Measurements from ENCODE around the gene KIR3DL2.
"Not testable (repeated sequence)": the region's sequence is repeated elsewhere in the genome, so short reads cannot be mapped to it uniquely, and the experiment has no call there.

The KIR3DL2 gene

DNA sequence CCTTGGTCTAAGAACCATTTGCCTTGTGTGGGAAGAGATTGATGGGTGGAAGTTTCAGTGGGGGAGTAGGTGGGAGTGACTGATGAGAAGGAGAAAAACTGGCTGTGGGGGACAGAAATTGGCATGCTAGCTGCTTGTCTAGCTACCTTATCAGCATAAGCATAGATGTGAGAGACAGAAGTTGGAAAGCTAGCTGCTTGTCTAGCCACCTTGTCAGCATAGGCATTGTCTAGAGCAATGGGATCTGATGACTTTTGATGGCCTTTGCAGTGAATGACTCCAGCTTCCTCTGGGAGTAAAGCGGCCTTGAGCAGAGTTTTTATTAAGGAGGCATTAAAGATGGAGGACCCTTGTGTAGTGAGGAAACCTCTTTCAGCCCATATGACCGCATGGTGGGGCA is 45.8 kb downstream of the KIR3DL2 start:
- H3K4me3 ChIP-seq (ENCODE audit: low read length), result no peak overlapping the region
- TF ChIP-seq ZNF274 (IDR thresholded peaks at IDR 0.05; ENCODE audit: low read depth, low read length), result no peak

DNA sequence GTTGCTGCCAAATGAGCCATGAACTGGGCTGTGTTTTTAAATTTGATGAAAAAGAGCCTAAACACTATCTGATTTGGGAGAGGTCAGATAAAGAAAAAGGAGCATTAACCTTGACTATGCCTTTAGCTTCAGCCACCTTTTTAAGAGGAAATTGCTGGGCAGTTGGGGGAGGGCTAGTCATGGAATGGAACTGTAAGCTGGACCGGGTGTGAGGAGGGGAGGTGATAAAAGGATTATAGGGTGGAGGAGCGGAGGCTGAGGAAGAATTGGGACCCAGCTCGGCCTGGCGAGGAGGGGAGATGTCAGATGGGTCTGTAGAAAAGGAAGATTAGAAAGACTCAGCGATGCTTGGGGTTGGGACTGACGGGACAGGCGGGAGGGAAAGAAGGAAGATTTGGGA is 48.4 kb downstream of the KIR3DL2 start:
- H3K4me3 ChIP-seq (ENCODE audit: low read length), result not testable (repeated sequence)

DNA sequence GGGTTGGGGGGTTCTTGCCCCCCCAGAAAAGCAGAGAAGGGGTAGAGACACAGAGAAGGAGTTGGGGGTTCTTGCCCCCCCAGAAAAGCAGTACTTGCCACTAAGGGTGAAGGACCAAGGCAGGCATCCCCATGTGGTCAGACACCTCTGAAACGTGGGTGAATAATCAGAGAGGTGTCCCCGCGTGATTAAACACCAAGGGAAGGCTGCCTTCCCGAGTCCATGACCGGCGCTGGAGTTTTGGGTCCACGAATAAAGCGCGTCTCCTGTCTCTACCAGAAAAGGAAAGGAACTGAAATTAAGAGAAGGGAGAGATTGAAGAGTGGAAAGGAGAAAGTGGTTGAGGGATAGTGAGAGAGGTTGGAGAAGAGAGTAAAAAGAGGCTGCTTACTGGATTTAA is 49.4 kb downstream of the KIR3DL2 start:
- H3K4me3 ChIP-seq (ENCODE audit: low read length), result not testable (repeated sequence)

DNA sequence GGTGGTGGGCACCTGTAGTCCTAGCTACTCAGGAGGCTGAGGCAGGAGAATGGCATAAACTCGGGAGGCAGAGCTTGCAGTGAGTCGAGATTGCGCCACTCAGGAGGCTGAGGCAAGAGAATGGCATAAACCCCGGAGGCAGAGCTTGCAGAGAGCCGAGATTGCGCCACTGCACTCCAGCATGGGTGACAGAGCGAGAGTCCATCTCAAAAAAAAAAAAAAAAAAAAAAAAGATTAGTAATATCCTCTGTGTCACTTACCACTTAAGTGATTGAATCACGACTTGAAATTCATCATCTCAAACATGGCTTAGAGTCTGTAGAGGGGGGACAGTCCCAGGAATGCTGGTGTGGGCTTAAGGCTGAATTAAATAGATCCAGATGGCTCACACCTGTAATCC is 50.9 kb downstream of the KIR3DL2 start:
- H3K4me3 ChIP-seq (ENCODE audit: low read length), result not testable (repeated sequence)

DNA sequence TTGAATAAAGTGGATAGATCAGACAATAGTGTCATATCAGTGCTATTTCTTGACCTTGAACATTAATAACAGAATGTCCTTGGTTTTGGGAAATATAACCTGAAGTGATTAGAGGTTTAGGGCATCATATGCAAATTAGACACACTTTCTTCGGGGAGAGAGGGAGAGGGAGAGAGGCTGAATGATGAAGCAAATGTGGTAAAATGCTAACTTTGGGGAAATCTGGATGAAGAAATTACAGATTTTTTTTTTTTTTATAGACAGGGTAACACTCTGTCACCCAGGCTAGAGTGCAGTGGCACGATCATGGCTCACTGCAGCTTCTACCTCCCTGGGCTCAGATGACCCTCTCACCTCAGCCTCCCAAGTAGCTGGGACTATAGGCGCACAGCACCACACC is 51.8 kb downstream of the KIR3DL2 start:
- no peak for TF ChIP-seq ZNF274 (IDR thresholded peaks at IDR 0.05; ENCODE audit: low read depth, low read length)
- no peak overlapping the region for H3K4me3 ChIP-seq (ENCODE audit: low read length)

DNA sequence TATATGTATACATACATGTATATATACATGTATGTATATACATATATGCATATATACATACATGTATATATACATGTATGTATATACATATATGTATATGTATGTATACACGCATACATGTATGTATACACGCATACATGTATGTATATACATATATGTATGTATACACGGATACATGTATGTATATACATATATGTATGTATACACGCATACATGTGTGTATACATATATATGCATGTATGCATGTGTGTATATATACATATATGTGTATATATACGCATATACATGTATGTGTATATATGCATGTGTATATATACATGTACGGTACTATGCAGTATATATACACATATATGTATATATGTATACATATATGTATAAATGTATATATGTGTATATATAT is 53.1 kb downstream of the KIR3DL2 start:
- no peak for TF ChIP-seq ZNF274 (IDR thresholded peaks at IDR 0.05; ENCODE audit: low read depth, low read length)
- no peak overlapping the region for H3K4me3 ChIP-seq (ENCODE audit: low read length)

DNA sequence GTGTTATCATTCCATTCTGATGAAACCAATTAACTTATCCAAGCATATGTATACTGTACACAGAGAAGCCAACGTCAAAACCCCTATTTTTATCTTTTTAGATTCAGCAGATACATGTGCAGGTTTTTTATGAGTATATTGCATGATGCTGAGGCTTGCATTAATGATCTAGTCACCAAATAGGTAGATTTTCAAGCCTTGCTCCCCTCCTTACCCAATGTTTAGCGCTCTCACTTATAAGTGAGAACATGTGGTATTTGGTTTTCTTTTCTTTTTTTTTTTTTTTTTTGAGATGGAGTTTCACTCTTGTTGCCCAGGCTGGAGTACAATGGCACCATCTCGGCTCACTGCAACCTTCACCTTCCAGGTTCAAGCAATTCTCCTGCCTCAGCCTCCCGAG is 54.0 kb downstream of the KIR3DL2 start:
- not testable (repeated sequence) for H3K4me3 ChIP-seq (ENCODE audit: low read length)

DNA sequence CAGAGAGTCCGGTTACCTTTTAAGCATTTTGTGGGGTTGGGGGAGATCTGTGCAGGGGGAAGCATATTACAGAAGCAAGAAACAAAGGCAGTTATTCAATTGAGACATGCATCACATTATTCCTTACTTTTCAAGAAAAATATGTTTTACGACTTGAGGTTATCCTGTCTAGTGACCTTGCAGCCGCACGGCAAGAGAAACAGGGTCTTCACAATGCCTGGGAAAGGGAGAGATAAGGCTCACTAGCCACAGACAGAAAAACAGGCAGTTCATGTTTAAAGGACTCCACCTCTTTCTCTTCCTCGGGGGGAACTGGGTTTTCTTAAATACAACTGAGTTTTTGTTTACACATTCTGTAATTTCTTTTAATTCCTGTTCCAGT is 55.2 kb downstream of the KIR3DL2 start:
- no peak overlapping the region for H3K4me3 ChIP-seq (ENCODE audit: low read length)
- TF ChIP-seq ZNF274 (IDR thresholded peaks at IDR 0.05; ENCODE audit: low read depth, low read length), result no peak

DNA sequence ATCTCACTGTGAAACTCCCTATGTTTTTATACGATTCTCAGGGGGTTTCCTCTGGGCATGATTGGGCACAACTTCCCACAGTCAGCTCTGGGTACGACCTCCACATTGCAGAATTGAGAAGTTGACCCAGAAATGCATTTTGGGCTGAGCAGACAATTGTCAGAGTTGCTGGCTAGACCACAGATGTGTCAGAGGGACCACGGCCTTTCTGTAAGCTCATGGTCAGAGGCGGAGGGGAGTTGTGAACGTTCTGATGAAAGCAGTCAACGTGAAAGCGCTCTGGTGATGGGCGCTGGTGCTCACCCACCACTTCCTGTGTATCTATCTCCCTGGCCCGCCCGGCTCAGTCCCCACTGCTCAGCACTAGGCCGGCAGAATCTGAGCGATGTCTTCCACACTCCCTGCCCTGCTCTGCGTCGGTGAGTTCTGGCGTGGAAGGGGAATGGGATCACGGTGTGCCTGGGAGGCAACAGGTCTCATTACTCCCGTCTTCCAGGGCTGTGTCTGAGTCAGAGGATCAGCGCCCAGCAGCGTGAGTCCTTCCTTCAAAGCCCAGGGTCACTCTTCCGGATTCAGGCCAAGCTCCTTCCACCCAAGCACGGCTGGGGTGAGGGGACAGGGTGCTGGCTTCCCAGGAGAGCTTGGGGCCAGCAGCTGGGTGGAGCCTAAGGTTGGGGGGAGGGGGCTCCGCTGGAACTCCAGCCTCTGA is 55.7 kb downstream of the KIR3DL2 start, which contains the start of gene NCR1:
NCR1 (plus strand) TSS at position 346 of the 709 bp plus-strand sequence; CDS start at position 386, 40 bp downstream.
- TF ChIP-seq ZNF274 (IDR thresholded peaks at IDR 0.05; ENCODE audit: low read depth, low read length), result no peak
- no peak within 1 kb of the TSS for H3K4me3 ChIP-seq (ENCODE audit: low read length)

DNA sequence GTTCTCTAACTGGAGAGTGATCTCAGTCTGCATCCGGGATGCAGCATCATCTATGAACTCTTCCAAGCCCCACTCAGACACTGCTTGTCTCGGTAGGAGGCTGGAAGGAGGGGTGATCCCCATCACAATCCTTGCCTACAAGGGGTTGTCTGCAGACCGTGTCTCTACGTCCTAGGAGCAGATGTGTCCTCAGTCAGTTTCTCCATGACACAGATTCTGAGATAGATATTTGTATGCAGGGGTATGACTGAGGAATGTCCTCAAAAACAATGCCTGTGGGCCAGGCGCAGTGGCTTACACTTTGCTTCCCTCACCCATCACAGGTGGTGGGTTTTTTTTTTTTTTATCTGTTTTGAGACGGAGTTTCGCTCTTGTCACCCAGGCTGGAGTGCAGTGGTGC is 56.6 kb downstream of the KIR3DL2 start:
- no peak overlapping the region for H3K4me3 ChIP-seq (ENCODE audit: low read length)
- TF ChIP-seq ZNF274 (IDR thresholded peaks at IDR 0.05; ENCODE audit: low read depth, low read length), result no peak

DNA sequence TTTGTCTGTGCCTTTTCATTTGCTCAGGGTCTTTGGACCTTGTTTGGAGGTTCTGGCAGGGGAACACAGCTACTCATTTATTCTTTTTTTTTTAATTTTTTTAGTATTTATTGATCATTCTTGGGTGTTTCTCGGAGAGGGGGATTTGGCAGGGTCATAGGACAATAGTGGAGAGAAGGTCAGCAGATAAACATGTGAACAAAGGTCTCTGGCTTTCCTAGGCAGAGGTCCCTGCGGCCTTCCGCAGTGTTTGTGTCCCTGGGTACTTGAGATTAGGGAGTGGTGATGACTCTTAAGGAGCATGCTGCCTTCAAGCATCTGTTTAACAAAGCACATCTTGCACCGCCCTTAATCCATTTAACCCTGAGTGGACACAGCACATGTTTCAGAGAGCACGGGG is 57.7 kb downstream of the KIR3DL2 start:
- H3K4me3 ChIP-seq (ENCODE audit: low read length), result not testable (repeated sequence)
